ENCODE data around the gene DHRSX. TPM values are rescaled to one million over a fixed set of nuclear protein-coding genes. Genes with fewer than 3 reads are reported as not detected.

DHRSX gene
- total and polyA plus RNA-seq, 2 of the 8 experiments (the other 6 are each of a cell fraction or from before 2014, with no cell fraction given): 35.1 to 43.4 TPM

GRCh38 chrX:2320089-2320488 is 180.7 kb downstream of the DHRSX start (continued):
- TF ChIP-seq, protein P1, sequence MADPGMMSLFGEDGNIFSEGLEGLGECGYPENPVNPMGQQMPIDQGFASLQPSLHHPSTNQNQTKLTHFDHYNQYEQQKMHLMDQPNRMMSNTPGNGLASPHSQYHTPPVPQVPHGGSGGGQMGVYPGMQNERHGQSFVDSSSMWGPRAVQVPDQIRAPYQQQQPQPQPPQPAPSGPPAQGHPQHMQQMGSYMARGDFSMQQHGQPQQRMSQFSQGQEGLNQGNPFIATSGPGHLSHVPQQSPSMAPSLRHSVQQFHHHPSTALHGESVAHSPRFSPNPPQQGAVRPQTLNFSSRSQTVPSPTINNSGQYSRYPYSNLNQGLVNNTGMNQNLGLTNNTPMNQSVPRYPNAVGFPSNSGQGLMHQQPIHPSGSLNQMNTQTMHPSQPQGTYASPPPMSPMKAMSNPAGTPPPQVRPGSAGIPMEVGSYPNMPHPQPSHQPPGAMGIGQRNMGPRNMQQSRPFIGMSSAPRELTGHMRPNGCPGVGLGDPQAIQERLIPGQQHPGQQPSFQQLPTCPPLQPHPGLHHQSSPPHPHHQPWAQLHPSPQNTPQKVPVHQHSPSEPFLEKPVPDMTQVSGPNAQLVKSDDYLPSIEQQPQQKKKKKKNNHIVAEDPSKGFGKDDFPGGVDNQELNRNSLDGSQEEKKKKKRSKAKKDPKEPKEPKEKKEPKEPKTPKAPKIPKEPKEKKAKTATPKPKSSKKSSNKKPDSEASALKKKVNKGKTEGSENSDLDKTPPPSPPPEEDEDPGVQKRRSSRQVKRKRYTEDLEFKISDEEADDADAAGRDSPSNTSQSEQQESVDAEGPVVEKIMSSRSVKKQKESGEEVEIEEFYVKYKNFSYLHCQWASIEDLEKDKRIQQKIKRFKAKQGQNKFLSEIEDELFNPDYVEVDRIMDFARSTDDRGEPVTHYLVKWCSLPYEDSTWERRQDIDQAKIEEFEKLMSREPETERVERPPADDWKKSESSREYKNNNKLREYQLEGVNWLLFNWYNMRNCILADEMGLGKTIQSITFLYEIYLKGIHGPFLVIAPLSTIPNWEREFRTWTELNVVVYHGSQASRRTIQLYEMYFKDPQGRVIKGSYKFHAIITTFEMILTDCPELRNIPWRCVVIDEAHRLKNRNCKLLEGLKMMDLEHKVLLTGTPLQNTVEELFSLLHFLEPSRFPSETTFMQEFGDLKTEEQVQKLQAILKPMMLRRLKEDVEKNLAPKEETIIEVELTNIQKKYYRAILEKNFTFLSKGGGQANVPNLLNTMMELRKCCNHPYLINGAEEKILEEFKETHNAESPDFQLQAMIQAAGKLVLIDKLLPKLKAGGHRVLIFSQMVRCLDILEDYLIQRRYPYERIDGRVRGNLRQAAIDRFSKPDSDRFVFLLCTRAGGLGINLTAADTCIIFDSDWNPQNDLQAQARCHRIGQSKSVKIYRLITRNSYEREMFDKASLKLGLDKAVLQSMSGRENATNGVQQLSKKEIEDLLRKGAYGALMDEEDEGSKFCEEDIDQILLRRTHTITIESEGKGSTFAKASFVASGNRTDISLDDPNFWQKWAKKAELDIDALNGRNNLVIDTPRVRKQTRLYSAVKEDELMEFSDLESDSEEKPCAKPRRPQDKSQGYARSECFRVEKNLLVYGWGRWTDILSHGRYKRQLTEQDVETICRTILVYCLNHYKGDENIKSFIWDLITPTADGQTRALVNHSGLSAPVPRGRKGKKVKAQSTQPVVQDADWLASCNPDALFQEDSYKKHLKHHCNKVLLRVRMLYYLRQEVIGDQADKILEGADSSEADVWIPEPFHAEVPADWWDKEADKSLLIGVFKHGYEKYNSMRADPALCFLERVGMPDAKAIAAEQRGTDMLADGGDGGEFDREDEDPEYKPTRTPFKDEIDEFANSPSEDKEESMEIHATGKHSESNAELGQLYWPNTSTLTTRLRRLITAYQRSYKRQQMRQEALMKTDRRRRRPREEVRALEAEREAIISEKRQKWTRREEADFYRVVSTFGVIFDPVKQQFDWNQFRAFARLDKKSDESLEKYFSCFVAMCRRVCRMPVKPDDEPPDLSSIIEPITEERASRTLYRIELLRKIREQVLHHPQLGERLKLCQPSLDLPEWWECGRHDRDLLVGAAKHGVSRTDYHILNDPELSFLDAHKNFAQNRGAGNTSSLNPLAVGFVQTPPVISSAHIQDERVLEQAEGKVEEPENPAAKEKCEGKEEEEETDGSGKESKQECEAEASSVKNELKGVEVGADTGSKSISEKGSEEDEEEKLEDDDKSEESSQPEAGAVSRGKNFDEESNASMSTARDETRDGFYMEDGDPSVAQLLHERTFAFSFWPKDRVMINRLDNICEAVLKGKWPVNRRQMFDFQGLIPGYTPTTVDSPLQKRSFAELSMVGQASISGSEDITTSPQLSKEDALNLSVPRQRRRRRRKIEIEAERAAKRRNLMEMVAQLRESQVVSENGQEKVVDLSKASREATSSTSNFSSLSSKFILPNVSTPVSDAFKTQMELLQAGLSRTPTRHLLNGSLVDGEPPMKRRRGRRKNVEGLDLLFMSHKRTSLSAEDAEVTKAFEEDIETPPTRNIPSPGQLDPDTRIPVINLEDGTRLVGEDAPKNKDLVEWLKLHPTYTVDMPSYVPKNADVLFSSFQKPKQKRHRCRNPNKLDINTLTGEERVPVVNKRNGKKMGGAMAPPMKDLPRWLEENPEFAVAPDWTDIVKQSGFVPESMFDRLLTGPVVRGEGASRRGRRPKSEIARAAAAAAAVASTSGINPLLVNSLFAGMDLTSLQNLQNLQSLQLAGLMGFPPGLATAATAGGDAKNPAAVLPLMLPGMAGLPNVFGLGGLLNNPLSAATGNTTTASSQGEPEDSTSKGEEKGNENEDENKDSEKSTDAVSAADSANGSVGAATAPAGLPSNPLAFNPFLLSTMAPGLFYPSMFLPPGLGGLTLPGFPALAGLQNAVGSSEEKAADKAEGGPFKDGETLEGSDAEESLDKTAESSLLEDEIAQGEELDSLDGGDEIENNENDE (IDR thresholded peaks at IDR 0.05; ENCODE audit: insufficient replicate concordance, low read length): no peak
- TF ChIP-seq EGR1 (IDR thresholded peaks at IDR 0.05; ENCODE audit: borderline replicate concordance, low read depth, low read length) (no peak), TEAD4 (IDR thresholded peaks at IDR 0.05; ENCODE audit: low read depth, low read length) (no peak), RBBP5 (IDR thresholded peaks at IDR 0.05; ENCODE audit: borderline replicate concordance, low read depth, low read length) (no peak)
